ENCODE results near the gene TTC23L.

Gene TTC23L

DNA sequence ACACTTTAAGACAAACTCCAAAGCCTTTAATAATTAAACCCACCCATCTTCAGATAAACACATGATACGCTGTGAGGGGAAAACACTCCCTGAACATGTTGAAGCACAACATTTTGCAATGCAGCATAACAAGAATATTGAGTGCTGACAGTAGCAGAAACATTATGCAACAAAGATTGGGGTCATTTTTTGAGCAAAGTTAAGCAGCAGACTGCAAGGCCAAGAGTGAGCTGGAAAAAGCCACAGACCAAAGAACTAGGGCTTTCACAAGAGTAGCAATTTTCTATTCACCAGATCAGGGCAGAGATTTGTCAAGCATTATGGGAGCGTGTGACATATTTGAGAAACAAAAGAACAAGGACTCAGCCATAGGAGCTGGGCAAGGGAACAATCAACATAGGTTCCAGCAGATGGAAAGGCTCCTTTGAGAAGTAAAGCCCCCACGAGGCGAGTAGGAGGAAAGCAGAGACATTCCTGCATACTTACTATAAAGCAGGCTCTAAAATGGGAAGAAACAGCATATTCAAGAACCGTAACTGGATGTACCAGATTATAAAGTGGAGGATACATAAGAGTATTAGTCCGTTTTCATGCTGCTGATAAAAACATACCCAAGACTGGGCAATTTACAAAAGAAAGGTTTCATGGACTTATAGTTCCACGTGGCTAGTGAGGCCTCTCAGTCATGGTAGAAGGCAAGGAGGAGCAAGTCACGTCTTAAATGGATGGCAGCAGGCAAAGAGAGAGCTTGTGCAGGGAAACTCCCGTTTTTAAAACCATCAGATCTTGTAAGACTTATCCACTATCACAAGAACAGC is 4.8 kb upstream of the TTC23L start:
- no peak for DNase-seq

DNA sequence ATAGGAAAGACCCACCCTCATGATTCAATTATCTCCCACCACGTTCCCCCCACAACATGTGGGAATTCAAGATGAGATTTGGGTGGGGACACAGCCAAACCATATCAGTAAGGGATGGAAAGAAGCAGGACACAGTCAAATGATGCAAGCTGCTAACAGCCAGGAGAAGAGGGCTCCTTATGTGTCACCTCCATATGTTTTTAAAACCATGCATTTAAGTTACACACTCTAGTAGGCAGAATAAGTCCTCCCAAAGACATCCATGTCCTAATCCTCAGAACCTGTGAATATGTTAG is 4.2 kb upstream of the TTC23L start:
- DNase-seq = no peak

DNA sequence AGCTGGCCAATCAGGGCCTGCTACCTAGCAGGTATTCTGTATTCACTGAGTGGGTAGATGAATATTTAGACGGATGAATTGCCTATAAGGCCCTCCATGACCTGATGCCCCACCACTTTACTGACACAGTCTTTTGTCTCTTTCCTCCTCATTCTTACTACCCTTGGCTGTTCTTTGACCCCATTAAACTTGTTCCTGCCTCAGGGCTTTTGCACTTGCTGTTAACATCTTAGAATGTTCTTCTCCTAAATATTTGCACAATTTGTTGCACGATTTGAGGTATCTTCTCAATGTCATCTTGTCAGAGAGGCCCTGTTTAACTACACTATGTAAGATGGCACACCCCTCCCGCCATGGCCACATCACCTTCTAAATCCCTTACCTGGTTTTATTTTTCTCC is 3.3 kb upstream of the TTC23L start:
- DNase-seq = no peak

DNA sequence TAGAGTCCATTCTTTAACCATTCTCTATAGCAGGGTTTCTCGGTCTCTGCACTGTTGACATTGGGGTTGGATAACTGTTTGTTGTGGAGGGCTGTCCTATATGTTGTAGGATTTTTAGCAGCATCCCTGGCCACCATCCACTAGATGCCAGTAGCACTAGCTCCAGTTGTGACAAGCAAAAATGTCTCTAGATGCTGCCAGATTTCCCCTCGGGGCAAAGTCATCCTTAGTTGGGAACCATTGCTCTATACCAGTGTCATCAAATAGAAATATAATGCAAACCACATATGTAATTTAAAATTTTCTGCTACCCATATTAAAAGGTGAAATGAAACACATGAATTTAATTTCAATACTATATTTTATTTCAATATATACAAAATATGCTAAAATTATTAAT is 2.9 kb downstream of the TTC23L start:
- no peak for DNase-seq

DNA sequence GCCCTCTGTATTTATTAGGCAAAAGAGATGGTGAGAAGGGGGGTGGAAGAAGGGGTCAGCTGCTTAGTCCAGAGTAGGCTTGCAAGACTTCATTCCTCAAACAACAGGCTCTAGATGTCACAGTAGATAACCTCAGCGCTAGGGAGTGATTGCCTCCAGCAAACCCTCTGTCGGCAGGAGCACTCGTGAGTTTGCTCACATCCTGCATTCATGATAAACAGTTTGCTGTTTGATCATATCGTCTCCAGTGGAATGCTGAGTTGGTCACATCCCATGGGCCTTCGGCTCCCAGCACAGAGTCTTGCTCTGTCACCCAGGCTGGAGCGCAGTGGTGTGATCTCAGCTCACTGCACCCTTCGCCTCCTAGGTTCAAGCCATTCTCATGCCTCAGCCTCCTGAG is 3.6 kb downstream of the TTC23L start:
- no peak for DNase-seq

DNA sequence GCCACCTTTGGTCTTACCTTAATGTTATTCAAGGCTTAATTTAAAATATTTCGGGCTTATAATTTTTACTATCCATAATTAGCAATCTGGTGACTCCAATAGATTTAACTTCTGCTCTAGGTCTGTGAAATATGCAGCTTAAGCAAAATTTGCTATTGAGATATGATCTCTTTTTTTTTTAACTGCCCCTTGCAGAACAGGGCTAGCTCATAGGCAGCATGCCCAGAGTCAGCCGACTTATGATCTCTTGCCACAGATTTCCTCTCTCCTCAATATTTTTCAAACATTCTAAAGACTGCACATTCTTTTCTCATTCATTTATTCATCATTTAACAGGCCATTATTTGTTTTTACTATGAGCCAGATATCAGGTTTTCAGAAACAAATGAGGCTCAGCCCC is 4.5 kb downstream of the TTC23L start:
- DNase-seq = no peak

DNA sequence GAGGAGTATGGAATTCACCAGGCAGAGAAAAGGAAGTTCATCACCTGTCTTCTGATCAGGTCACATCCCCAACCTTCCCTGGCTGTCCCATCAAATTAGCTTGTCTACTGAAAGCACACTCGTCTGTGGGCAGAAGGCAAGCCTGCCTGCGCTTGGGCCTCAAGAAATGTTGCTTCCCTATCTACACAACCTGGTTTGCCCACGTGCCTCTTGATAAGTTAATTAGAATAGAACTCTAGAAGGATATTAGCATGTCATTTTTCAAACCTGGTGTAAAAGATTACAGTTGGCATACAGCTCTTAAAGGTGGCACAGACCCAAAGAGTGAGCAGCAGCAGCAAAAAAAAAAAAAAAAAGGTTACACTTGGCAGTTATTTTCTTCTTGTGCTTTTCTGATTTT is 5.1 kb downstream of the TTC23L start:
- DNase-seq = no peak

DNA sequence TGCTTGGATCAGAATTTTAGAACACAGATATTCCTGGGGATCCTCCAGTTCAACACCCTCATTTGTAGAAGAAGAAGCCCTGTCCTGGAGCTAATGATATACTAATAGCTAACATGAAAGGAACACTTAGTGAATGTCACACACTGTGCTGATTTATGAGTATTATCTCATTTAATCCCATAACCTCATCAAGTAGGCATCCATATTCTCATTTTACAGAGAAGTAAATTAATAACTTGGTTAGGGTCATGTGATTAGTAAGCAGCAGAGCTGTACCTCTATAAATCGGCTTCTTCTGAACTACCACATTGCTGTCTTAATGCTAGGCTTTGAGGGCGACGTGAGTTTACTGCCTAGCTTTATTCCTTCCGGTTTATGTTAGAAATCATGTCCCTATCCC is 6.0 kb downstream of the TTC23L start:
- DNase-seq = no peak

DNA sequence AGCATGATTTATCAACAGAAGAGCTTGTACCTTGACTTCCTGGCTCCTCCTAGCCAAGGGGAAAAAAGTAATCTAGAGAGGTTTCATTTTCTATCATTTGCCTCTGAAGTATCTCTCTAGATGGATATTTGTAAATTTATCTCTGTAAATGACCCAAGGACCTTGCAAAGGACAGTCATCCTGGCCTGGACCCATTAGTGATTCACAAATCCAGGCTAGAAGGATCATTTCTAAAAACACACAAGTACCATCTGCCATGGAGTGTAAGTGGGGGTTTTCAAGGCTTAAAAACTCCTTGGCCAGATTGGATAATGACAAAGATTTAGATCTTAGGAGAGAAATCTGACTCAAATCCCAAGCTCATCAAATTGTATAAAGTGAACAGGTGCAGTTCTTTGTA is 8.1 kb downstream of the TTC23L start:
- no peak for DNase-seq

DNA sequence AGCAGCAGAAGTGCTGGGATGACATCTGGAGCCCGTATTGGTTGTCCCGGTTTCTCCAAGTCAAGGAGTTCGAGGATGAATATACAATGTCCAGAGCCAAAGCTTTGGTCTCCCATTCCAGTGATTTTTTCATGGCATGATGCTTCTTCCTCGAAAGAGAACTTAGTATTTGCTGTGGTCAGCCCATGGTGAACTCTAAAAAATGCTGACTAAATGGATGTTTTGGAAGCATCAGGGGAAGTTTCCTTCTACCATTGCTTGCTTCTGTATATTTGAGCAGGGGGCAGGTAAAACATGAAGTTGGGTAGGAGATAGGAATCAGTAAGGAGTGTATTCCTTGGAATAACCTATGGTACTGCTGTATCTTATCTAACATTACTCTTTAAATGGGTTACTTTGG is 8.6 kb downstream of the TTC23L start:
- DNase-seq = no peak

DNA sequence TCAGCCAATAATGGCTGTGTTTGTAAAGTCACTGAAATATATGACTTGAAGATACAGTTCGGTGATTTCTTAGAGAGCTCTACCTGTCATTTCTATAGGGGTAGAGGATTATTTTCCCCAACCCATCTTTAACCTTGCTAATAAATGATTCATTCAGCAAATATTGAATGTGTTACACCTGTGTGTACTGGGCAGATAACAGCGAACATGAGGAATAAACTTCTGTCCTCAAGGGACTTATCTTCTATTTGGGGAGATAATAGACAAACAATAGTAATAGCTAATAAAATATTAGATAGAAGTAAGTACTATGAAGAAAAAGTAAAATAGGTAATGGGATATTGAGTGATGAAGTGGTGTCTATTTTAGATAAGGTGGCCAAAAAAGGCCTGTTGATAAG is 9.3 kb downstream of the TTC23L start:
- DNase-seq = no peak

DNA sequence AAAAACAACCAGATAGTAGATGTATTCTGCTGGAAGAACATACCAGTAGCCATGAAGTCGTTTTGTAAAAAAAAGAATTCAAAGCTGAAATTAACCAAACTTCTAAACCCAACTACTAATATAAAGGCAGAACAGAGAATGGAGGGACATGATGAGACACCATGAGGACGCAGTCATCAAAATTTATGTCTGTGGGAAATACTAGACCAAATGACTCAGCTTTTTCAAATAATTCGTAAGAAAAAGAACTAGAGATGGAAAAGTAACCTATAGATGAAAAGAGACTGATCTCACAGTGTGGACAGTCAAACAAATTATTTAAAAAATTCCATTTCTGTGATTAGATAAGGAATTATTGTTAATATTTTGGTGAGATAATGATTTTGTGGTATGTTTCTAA is 10.3 kb downstream of the TTC23L start:
- no peak for DNase-seq

DNA sequence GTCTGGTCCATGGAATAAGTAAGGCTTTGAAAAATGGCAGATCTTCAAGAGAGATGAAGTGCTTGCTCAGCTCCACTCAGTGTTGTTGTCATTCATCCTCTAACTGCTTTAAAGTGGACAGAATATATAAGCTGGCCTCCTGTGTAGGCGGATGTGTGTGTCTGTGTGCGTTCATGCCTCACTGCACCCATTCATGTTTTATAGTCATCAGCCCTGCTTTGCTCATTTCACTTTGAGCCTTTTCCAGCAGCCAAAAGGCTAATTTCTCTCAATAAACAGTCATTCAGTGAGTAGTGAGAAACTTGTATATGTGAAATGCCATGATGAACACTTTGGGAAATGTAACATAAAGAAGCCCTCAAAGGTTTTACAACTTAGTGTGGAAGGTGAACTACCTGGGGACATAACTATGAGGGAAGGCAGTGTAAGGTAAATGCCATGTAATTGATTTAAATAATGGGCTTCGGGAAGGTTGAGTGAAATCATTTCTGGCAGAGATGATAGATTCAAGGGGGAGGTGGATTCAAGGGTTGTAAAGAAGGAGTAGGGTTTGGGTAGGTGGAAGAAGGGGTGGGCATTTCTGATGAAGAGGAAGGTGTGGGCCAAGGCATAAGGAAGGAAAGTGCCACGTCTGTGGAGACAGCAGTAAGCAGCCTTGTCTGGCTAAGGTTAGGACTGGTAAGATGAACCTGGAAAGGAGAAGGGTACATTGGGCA is 15.7 kb downstream of the TTC23L start:
- DNase-seq = no peak

DNA sequence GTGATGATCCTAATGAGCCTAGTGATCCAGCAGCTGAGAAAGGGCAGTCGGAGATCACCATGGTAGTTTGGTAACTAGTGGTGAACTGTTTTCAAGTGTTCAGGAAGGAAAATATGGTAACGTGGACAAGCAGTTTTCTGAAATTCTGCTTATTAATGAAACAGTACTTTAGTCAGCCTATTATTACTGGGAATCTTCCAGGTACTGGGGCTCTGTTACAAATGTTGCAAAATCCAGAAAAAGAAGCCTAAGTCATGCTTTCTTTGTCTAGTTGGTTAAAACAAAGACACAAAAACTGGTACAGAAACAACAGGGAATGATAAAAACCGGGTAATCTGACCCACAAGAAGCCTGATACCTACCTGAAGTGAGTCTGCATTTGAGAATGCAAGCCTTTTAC is 18.2 kb downstream of the TTC23L start:
- no peak for DNase-seq

DNA sequence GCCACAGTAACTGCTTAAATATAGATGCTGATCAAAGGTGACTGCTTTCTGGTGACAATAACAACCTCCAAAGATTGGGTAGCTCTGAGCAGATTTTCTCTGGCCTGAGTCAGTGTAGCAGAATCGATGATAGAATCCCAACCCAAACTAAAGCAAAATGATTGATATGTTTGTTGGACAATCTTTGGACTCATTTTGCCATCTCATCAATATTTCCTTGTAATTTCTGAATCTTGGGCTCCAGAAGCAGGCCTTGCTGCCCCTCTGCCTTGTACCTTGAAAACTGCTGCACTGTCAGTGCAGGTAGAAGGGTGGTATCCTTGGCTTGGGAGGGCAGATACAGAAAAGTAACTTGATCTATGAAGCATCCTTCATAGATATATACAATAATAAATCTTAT is 18.9 kb downstream of the TTC23L start:
- no peak for DNase-seq

DNA sequence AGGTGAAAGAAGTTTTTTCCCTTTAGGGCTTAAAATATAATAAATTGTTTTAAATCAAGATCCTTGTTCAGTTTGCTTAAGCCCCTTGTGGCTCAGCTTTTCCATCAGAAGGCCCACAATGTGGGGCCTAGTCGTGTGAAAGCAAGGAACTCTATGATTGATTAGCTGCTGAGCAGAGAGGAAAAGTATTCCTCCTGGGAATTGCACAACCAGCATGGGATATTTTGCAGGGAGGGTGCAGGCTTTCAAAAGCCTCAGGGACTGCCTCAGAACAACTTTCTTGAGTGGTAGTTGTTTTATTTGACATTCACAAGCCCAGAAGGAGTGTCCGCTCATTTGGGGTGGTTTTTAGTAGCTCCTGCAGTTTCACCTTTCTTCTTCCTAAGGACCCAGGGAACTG is 19.8 kb downstream of the TTC23L start:
- no peak for DNase-seq

DNA sequence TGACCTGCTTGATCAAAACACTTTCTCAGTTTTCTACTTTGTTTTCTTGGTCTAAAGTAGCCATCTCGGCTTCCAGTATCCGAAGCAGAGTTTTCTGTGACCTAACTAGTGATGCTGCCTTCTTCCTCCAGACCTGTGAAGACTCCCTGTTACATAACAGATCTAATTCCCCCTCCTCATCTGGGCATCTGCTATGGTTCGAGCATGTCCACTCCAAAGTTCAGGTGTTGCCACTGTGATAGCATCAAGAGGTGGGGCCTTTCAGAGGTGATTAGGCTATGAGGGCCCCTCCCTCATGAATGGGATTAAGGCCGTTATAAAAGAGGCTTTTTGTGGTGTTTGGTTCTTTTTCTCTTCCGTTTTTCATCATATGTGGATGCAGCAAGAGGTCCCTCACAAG is 20.3 kb downstream of the TTC23L start:
- no peak for DNase-seq

DNA sequence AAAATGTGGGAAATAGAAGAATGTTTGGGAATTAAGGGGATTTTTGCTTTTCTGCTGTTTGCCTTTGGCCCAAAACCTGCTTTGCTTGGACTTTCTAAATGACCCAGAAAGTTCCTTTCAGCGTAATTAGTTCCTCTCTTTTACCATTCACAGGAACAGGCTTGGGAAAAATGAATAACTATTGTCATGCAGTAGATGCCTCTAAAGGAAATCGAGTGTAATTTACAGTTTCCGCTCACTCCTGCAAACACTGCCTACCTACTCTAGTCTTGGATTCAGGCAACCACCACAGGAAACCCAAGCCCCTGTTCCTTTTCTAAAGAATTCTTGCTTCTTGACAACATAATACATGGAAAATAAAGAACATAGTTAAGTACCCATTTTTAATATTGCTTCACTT is 25.0 kb downstream of the TTC23L start:
- no peak for DNase-seq

DNA sequence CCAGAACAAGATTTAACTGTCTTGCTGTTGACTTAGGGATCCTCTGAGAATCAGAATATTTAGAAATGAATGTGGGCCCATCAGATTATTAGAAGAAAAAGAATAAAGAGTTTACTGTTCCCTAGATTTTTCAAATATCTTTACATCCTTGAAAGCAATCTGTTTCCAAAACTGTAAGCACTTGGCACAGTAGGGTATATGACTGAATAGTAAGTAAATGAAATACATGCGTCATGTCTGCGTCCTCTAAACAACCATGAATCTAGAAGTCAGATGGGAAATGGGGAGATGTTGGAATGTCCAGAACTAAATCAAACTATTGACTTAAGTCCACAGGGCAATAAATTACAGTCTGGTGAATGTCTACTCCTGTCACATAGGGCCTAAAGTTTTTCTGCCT is 26.1 kb downstream of the TTC23L start:
- DNase-seq = no peak

DNA sequence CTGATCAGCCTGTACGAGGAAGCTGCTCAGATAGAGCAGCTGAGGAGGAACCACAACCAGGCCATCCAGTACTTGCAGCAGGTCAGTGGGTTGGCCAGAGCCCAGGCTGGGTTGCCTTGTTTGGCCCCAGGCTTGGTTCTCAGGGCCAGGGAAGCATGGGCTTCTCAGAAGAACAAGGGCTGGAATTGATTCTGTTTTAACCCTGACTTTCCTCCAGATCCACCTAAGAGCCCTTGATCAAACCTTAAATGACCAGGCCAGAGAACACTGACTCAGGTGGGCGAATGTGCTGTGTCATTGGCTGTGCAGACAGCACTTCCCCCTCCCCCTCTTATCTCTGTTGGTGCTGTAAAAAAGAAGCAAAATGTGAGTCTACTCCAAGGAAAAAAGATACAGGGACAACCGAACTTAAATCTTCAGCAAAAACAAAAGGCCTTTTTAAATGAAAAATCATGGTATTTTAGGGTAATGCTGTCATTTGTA is 28.1 kb downstream of the TTC23L start:
- DNase-seq = no peak

DNA sequence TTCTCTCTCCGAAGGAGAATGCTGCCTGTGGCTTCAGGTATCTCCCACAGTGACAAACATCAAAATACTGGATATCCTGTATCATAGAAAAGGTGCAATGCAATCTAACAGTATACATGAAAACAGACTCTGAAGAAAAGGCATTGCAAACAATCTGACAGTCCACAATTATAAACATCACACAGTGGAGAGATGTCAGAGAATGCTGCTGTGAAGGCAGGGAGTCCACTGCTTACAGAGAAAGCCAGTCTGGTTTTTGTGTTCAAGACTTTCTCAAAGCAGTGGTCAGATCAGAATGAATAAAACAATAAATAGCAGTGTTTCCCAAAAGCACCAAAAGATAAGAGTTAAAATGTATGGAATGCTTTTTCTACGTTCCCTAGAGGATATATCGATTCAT is 28.7 kb downstream of the TTC23L start:
- no peak for DNase-seq

DNA sequence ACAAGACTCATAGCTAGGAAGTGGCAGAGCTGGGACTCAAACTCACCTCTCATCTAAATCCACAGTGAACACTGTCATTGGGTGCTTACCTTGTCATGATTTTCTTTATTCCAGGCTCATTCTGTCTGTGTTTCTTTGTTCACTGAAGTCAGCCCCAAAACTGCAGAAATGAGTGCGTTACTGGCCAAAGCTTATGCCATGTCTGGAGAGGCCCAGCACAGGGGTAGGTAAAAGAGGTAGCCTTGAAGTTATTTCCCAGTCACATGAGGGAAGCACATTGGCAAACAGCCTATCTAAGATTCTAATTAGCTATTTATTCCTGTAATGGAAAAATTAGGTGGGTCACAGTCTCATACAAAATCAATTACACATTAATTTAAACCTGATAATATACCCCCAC is 29.8 kb downstream of the TTC23L start:
- no peak for DNase-seq

DNA sequence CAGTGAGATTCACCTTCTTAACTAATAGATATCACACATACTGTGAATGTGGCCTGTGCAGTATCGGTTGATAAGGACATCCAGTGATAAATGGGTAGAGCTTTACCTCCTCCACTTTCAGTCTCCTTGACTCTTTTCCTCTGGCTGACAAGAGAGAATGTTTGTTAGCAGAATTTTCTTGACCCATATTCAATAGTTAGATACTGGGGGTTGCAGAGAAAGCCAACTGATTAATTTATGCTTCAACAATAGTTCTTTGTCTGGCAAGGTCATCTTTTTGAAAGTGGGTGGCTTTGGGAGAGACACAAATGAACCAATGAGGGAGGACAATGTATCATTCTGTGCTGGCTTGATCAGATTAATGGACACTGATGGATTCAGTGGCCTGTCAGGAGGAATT is 30.3 kb downstream of the TTC23L start:
- no peak for DNase-seq

DNA sequence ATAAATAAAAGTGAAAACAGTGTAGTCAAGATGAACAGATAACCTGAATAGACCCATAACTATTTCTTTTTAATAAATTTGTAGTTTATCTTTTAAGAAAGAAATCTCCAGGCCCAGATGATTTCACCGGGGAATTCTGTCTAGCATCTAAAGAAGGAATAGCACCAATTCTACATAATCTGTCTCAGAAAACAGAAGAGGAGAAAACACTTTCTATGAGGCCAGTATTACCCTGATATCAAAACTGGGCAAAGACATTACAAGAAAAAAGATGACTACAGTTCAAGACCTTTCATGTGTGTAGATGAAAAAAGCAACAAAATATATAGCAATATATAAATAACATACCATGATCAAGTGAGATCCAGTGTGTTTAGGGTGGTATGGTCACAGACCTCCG is 31.4 kb downstream of the TTC23L start:
- DNase-seq = no peak

DNA sequence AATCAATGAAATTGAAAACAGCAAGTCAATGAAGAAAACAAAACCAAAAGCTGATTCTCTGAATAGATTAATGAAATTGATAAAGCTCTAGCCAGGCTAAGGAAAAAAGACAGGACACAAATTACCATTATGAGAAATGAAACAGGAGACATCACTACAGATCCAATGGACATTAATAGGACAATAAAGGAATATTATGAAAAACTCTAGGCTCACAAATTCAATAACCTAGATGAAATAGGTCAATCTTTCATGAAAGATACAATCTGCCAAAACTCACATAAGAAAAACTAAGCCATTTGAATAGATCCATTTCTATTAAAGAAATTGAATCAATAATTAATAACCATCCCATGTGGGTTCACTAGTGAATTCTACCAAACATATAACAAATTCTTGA is 37.3 kb downstream of the TTC23L start:
- no peak for DNase-seq
